ENCODE data around the gene ZFAND4. TPM values are rescaled to one million over a fixed set of nuclear protein-coding genes. Genes with fewer than 3 reads are reported as not detected.
A peak's percentile ranks its signal among the peaks of the same experiment; 100 is the strongest.
"Not testable (repeated sequence)": the region's sequence is repeated elsewhere in the genome, so short reads cannot be mapped to it uniquely, and the experiment has no call there.

The ZFAND4 gene
- total RNA-seq = 10.0 TPM
- long read RNA-seq, partial matches to known transcripts = 10 of 25 reads
- long read RNA-seq, other reads (novel, unspliced or antisense) = 15 of 25 reads

DNA sequence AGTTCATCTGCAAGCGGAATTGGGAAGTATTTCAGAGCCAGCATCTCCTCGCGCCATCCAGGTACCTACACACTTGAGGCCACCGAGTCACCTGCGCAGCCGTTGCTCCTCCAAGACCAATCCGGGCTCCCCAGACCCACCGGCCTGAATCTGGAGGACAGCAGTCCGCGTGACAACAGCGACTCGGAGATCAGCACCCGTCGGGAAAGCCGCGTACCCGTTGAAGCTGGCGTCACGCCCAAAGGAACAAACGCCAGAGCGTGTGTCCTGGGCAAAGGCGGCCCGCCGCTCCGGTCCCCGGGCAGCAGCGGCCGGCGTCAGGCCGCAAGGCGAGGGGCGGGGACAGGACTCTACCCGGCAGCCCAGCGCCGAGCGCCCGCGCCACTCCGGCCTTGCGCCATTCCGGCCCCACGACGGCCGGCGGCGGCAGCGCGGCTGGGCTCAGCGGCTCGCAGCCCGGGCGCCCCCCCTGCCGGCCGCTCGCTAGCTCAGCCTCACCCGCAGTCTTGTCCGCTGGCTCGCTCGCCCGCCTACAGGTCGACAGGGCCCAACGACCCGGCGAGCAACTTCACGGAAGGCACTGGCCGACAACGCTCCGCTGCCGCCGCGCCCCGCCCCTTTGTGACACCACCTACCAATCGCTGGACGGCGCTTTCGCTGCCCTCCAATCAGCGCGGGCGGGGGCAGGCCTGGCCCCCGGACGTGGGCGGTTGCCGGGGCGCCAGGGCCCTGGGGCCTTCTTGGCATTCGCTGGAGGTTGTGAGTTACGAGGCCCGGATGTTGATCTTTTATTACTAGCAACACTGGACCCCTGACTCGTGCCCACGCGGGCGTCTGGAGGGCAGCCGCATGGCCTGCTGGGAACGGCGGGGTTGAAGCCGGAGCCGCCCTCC, at the start of gene ZFAND4:
ZFAND4 (minus strand) TSS at position 592 of the 893 bp plus-strand sequence. CDS start 9,047 bp downstream, outside the sequence.
- DNase-seq = peak; percentile 99
- ATAC-seq (ENCODE audit: poor library complexity) = peak; percentile 99
- intact Hi-C loops (cut with DNase I) = loop anchor here (2.0 kb wide), 1 partner anchor 208 kb away; no protein-coding TSS in a partner anchor

DNA sequence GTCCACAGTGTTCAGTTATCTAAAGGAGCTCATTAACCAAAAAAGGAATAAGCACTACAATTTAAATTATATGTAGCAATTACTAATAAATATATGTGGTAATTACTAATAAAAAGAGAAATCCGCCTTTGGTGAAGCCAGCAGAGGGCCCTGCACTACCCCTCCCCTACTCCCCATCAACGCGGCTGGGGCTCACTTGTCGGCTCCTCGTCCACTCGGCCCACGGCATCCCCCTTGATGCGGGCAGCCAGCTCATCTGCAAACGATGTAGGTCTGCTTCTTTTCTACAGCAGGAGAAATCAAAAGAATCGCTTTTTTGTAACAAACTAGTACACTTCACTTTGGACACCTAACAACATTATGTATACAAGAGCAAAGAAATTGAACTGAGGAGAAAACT, 48.9 kb upstream of the ZFAND4 start:
- ATAC-seq (ENCODE audit: poor library complexity); intact Hi-C loops (cut with DNase I); DNase-seq: not testable (repeated sequence)

DNA sequence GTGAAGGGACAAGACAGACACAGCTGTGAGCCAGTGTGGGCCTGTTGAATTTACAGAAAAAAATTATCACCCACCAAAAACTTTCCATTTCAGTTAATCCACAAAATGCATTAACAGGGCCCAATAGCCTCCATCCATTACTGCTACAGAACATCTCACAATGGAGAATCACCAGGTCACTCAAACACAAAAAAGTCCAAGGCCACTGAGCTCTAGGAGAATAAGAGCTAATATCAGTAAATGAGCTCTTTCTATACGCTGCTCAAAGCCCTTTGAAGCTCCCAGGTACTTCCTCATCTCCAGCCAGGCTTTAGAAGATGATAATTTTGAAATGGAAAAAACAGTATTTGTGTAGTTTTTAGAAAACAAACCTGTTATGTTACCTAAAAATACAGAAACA, 45.1 kb upstream of the ZFAND4 start:
- intact Hi-C loops (cut with DNase I); ATAC-seq (ENCODE audit: poor library complexity); DNase-seq: not testable (repeated sequence)

DNA sequence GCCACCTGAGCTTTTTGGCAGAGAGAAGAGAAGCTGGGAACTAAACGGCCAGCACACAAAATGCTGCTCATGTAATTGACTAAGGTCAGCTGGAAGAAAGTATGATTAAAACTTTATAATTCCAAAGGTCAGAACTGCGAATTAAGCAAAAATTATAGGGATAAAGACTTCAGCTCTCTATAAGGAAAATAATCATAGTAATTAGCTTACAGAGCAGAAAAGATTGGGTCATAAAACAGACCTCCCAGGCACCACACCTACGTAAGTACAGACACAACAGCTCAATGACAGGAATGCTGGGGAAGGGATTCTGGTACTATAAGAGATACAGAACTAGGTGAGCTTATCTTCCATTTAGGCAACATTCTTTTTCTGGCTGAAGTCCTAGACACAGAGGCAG, 44.5 kb upstream of the ZFAND4 start:
- ATAC-seq (ENCODE audit: poor library complexity); intact Hi-C loops (cut with DNase I): not testable (repeated sequence)

DNA sequence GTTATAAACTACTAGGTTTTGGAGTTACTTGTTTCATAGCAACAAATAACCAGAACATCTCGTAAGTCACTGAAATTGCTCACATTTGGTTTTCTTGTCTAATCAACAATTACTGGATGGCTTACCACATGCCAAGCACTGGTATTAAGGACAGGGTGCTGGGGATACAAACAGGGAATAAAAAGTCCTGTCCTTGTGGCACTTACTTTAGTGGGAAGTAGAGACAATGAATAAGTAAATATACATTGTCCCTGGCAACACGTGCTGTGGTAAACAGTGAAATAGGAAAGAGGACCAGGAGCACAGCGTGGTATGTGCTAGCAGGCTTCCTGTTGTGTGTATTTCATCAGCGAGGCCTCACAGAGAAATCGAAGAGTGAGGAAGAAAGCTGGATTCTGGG, 38.7 kb upstream of the ZFAND4 start:
- ATAC-seq (ENCODE audit: poor library complexity); DNase-seq; intact Hi-C loops (cut with DNase I): not testable (repeated sequence)

More for the DNA sequence above, 44.5 kb upstream of the ZFAND4 start:
- not testable (repeated sequence) for DNase-seq

DNA sequence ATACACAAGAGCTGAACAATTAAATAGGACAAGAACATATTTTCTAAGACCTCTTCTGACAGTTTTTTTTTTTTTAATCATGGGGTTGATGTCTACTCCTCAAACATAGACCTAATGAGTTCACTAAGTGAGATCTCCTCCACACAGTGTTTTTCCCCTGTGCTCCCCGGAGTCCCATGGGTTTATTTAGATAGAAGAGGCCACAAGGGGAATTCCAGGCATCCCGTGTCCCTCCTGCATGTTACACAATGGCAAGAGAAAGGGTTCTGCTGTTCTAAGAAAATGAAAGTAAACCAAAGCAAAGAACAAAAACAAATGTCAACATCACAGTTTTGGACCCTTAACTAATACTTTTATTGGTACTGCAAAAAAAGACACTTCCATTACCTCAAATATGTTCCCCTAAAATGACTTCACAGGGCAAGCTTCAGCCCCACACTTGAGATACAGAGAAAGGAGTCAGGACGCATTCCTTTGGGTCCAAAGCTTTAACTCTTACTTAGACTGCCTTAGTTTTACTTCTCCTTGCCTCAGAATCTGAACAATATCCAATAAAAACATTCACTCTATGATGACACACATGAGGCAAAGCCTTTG, 37.7 kb upstream of the ZFAND4 start:
- intact Hi-C loops (cut with DNase I); DNase-seq; ATAC-seq (ENCODE audit: poor library complexity): not testable (repeated sequence)

DNA sequence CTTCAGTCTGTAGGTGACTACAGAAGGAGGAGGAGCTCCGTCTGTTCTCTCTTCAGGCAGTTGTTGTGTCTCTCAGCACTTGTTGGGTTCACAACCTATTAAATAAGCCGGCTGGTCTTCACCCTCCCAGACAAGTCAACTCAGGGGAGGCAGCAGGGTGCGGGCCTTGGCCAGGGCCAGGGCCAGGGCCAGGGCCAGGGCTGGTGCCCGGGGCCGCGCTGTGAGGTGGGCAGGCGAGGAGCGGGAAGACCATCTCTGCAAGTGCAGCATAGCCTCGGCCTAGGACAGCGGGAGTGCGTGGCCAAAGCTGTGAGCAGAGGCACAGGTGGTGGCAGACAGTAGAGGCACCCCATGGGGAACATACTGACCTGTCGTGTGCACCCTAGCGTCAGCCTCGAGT, 5.9 kb upstream of the ZFAND4 start:
- intact Hi-C loops (cut with DNase I); DNase-seq; ATAC-seq (ENCODE audit: poor library complexity): not testable (repeated sequence)

DNA sequence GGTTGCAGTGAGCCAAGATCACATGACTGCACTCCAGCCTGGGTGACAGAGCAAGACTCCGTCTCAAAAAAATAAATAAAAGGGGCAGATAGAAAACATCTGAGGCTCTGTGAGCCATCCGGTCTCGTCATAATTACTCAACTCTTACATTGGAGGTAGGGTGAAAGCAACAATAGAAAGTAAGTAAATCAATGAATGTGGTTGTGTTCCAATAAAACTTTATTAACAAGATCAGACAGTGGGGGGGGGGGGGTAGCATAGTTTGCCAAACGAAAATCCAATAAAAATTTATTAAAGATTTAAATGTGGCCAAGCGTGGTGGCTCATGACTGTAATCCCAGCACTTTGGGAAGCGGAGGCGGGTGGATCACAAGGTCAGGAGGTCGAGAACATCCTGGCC, 2.8 kb upstream of the ZFAND4 start:
- no peak for DNase-seq
- no peak for ATAC-seq (ENCODE audit: poor library complexity)
- intact Hi-C loops (cut with DNase I) = no loop called here

DNA sequence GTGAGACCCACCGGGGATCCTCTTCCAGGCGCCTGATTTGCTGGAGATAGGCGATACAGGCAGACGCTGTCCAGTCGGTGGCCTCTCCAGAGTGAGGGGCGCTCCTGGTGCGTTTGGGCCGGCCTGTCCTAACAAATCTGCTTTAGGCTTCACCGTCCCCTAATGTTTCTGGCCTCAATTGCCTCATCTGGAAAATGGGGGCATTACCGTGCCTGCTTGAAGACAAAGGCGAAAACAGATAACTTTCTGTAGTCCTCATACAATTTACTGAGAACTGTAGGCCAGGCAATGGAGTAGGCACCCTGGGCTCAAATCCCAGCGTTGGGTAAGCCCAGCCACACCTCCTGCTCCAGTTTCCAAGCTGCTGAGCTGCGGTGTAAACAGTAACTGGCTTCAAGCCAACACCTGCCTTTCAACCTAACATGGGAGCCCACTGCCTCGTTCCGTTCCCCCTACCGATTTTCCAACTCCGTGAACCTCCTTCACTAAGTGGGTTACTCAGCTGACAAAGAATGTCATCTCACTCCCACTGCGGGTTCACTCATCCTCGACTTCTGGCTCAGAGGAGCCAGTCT, 589 bp upstream of the ZFAND4 start:
- no peak for ATAC-seq (ENCODE audit: poor library complexity)

DNA sequence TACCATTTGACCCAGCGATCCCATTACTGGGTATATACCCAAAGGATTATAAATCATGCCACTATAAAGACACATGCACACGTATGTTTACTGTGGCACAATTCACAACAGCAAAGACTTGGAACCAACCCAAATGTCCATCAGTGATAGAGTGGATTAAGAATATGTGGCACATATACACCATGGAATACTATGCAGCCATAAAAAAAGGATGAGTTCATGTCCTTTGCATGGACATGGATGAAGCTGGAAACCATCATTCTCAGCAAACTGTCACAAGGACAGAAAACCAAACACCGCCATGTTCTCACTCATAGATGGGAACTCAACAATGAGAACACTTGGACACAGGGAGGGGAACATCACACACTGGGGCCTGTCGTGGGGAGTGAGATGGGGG, 1.3 kb downstream of the ZFAND4 start:
- ATAC-seq (ENCODE audit: poor library complexity); intact Hi-C loops (cut with DNase I); DNase-seq: not testable (repeated sequence)

More for the DNA sequence above, 589 bp upstream of the ZFAND4 start:
- DNase-seq = no peak
- intact Hi-C loops (cut with DNase I) = loop anchor here (2.0 kb wide), 1 partner anchor 208 kb away; no protein-coding TSS in a partner anchor

DNA sequence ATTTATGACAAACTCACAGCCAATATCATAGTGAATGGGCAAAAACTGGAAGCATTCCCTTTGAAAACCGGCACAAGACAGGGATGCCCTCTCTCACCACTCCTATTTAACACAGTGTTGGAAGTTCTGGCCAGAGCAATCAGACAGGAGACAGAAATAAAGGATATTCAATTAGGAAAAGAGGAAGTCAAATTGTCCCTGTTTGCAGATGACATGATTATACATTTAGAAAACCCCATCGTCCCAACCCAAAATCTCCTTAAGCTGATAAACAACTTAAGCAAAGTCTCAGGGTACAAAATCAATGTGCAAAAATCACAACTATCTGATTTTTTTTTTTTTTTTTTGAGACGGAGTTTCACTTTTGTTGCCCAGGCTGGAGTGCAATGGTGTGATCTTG, 2.7 kb downstream of the ZFAND4 start:
- ATAC-seq (ENCODE audit: poor library complexity); intact Hi-C loops (cut with DNase I); DNase-seq: not testable (repeated sequence)

DNA sequence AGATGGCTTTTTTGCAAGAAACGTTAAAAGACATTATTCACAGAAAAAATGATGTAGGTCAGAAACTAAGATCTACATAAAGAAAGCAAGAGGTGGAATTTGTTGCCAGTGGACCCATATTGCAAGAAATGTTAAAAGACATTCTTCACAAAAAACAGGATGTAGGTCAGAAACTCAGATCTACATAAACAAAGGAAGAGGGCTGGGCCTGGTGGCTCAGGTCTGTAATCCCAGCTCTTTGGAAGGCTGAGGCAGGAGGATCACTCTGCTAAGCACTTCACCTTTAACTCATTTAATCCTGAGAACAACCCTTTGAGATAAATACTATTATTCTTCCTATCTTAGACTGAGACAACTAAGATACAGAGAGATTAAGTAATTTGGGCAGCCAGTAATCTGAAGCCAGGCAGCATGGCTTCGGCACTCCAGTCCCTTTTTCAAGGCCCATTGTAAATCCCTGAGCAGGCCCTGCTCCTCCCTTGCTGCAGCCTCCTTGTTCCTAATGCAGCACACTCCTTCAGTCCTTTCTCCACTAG, 11.6 kb downstream of the ZFAND4 start:
- no peak for ATAC-seq (ENCODE audit: poor library complexity)
- no peak for DNase-seq
- intact Hi-C loops (cut with DNase I) = no loop called here

DNA sequence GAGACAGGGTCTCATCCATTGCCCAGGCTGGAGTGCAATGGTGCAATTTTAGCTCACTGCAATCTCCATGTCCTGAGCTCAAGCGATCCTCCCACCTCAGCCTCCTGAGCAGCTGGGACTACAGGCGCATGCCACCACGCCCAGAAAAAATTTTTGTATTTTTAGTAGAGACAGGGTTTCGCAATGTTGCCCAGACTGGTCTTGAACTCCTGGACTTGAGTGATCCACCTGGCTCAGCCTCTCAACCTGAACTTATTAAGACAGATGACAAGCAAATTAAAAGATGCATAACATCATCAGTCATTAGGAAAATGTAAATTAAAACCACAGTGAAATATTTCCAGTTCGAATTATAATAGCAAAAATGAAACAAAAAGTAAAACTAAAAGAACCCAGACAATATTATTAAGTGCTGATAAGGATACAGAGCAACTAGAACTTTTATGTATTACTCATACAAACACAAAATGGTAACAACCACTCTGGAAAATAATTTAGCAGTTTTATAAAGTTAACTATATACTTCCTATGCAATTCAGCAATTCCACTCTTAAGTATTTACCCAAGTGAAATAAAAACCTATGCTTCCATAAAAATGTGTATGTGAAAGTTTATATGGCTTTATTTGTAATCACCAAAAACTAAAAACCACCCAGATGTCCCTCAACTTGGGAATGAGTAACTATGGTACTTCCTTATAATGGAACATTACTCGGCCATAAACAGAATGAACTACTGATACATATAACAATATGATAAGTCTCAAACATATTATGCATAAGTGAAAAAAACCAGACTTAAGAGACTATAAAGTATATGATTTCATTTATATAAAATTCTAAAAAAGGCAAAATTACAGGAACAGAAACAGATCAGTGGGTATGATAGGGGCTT, 15.3 kb downstream of the ZFAND4 start:
- no peak for DNase-seq
- ATAC-seq (ENCODE audit: poor library complexity) = no peak
- intact Hi-C loops (cut with DNase I) = no loop called here

DNA sequence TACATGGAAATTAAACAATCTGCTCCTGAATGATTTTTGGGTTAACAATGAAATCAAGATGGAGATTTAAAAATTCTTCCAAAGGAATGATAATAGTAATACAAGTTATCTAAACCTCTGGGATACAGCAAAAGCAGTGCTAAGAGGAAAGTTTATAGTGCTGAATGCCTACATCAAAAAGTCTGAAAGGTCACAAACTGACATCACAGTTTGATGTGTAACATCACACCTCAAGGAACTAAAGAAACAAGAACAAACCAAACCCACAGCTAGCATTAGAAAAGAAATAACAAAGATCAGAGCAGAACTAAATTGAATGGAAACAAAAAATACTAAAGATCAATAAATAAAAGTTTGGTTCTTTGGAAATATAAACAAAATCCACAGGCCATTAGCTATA, 17.4 kb downstream of the ZFAND4 start:
- no peak for ATAC-seq (ENCODE audit: poor library complexity)
- no peak for DNase-seq
- intact Hi-C loops (cut with DNase I) = no loop called here

DNA sequence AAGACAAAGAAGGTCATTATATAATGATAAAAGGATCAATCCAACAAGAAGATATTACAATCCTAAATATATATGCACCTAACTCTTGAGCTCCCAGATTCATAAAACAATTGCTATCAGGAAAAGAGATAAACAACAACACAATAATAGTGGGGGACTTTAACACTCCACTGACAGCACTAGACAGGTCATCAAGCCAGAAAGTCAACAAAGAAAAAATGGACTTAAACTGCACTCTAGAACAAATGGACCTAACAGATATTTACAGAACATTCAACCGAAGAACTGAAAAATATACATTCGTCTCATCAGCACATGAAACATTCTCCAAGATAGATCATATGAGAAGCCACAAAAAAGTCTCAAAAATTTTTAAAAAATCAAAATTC, 17.8 kb downstream of the ZFAND4 start:
- ATAC-seq (ENCODE audit: poor library complexity); DNase-seq; intact Hi-C loops (cut with DNase I): not testable (repeated sequence)

DNA sequence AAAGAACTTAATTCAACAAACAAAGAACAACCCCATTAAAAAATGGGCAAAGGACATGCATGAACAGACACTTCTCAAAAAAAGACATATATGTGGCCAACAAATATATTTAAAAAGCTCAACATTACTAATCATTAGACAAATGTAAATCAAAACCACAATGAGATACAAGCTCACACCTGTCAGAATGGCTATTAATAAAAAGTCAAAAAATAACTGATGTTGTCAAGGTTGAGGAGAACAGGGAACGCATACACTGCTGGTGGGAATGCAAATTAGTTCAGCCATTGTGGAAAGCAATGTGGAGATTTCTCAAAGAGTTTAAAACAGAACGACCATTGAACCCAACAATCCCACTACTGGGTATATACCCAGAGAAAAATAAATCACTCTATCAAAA, 19.1 kb downstream of the ZFAND4 start:
- intact Hi-C loops (cut with DNase I) = no loop called here
- ATAC-seq (ENCODE audit: poor library complexity) (no peak), DNase-seq (no peak)

DNA sequence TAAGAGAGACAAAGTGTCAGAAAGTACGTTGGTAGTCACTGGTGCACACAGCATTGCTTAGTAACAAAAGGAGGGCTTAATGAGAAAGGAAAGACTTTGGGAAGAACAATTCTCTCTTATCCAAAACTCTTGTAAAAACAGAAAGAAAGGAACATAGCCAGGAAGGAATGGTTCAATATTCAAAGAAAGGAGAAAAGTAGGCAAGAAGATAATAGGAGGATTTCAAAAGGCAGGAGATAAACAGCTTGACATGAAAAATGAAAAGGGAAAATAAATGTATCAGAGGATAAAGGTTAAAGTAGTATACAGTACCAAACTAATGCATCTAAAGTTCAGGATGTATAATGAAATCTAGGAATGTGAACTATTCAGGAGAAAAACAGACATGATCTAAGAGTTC, 20.1 kb downstream of the ZFAND4 start:
- no peak for ATAC-seq (ENCODE audit: poor library complexity)
- intact Hi-C loops (cut with DNase I) = no loop called here
- DNase-seq = no peak

DNA sequence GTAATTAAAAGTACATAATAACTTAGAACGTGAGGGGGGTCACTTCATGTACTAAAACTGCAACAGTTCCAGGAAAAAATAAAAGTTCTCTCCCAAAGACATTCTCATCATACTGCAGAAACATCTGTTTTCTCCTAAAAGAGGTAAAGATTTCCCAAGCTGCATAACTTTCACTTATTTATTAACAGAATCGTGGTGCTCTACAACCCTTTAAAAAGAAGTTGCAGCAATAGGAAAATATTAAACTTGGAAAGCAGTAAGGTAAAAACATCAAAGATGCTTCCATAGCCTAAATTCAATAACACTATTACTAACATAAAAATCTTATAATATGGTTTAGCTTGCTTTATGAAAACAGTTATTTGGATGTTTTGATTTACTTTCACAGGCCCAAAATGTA, 23.3 kb downstream of the ZFAND4 start:
- ATAC-seq (ENCODE audit: poor library complexity) (no peak), DNase-seq (no peak)
- intact Hi-C loops (cut with DNase I) = no loop called here
